GM21717 (cell line): ENCODE measurements around the gene MYCBP2.
"Not testable (repeated sequence)": the region's sequence is repeated elsewhere in the genome, so short reads cannot be mapped to it uniquely, and the experiment has no call there.

Experiments used
- ATAC-seq: cut with Tn5 transposase; IDR thresholded peaks from one replicate; pipeline ENCODE4 v1.9.1; 2021; ENCODE audit warnings: mild to moderate bottlenecking, moderate library complexity; ENCODE audit not compliant: unreplicated experiment

MYCBP2 gene

GRCh38 chr13:77305266-77305665 lies 21.6 kb downstream of the MYCBP2 start:
- no peak for ATAC-seq

GRCh38 chr13:77300176-77301037 lies 26.5 kb downstream of the MYCBP2 start:
- ATAC-seq: no peak

- no peak for ATAC-seq
Measured at GRCh38 chr13:77299587-77299986, 27.3 kb downstream of the MYCBP2 start.

GRCh38 chr13:77298426-77298825 lies 28.5 kb downstream of the MYCBP2 start:
- ATAC-seq: peak; percentile 87

- ATAC-seq: no peak
Measured at GRCh38 chr13:77291774-77292173, 35.1 kb downstream of the MYCBP2 start.

GRCh38 chr13:77290342-77290741 lies 36.6 kb downstream of the MYCBP2 start:
- no peak for ATAC-seq

GRCh38 chr13:77289851-77290250 lies 37.0 kb downstream of the MYCBP2 start:
- ATAC-seq: no peak

- ATAC-seq: not testable (repeated sequence)
Measured at GRCh38 chr13:77285632-77286031, 41.3 kb downstream of the MYCBP2 start.

- no peak for ATAC-seq
Measured at GRCh38 chr13:77285098-77285497, 41.8 kb downstream of the MYCBP2 start.

GRCh38 chr13:77274126-77274525 lies 52.8 kb downstream of the MYCBP2 start:
- ATAC-seq: no peak

GRCh38 chr13:77269141-77269540 lies 57.8 kb downstream of the MYCBP2 start:
- ATAC-seq: no peak

GRCh38 chr13:77267362-77267761 lies 59.5 kb downstream of the MYCBP2 start:
- no peak for ATAC-seq

GRCh38 chr13:77265336-77265735 lies 61.6 kb downstream of the MYCBP2 start:
- no peak for ATAC-seq

GRCh38 chr13:77262198-77262597 lies 64.7 kb downstream of the MYCBP2 start:
- no peak for ATAC-seq

GRCh38 chr13:77250975-77251374 lies 75.9 kb downstream of the MYCBP2 start:
- no peak for ATAC-seq

- not testable (repeated sequence) for ATAC-seq
Measured at GRCh38 chr13:77245224-77245623, 81.7 kb downstream of the MYCBP2 start.

GRCh38 chr13:77239312-77239711 lies 87.6 kb downstream of the MYCBP2 start:
- ATAC-seq: no peak

GRCh38 chr13:77235456-77236022 lies 91.4 kb downstream of the MYCBP2 start:
- ATAC-seq: no peak

- no peak for ATAC-seq
Measured at GRCh38 chr13:77233159-77233558, 93.7 kb downstream of the MYCBP2 start.

GRCh38 chr13:77230560-77230959 lies 96.3 kb downstream of the MYCBP2 start:
- no peak for ATAC-seq

- ATAC-seq: no peak
Measured at GRCh38 chr13:77225946-77226345, 100.9 kb downstream of the MYCBP2 start.

- ATAC-seq: no peak
Measured at GRCh38 chr13:77222909-77223308, 104.0 kb downstream of the MYCBP2 start.
